NCI-H446 (cell line): ENCODE results near the gene NFIX.
A peak's percentile ranks its signal among the peaks of the same experiment; 100 is the strongest.

Experiments used
- DNase-seq, 2 experiments: peaks; one replicate each; lab custom pipeline; 2025; lab: John Stamatoyannopoulos, UW

Gene NFIX

DNA sequence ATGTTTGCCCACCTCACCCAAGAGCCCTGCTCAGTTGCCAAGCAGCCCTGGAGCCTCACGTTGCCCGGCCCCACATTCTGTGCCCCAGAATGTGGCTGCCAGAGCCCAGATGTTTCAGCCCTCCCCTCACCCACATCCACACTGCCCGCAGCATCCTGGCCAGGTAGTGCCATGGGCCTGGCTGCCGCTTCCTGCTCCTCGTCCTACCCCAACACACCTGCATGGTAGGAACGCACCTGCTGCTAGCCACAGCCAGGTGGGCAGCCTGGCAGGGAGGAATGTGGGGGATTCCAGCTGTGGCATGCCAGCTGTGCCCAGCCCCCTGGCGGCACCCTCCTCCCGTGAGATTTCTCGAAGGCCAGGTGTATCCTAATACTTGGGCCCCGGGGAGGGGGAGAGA, 7.5 kb upstream of the NFIX start:
- no peak for DNase-seq

DNA sequence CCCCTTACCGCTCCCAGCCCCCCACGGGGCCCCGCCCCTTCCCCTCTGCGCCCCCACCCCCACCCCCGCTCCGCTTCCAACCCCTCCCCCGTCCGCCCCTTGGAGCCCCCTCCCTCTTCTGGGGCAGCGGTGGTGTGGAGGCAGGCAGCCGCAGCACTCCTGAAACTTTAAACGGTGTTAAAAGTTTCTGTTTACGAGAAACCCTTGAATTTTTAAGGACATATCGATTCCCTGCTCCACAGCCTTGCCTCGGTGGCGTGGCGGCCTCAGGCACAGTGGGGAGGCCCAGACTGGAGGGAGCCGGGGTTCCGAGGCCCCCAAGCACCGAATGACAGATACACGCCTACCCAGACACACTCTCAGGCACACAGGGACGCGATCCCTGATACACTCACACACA, 4.8 kb upstream of the NFIX start:
- no peak for DNase-seq

DNA sequence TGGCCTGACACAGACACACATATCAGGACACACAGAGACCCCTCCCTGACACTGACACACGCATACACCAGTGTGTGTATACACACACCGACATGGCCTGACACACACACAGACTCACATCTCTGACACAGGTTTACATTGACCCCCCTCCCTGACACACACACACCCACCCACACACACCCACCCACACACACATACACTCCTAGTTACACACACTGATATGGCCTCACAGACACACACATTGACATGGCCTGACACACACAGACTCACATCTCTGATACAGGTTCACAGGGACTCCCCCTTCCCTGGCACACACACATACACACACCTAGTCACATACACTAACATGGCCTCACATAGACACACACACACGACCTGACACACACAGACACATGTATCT, 4.4 kb upstream of the NFIX start:
- no peak for DNase-seq

DNA sequence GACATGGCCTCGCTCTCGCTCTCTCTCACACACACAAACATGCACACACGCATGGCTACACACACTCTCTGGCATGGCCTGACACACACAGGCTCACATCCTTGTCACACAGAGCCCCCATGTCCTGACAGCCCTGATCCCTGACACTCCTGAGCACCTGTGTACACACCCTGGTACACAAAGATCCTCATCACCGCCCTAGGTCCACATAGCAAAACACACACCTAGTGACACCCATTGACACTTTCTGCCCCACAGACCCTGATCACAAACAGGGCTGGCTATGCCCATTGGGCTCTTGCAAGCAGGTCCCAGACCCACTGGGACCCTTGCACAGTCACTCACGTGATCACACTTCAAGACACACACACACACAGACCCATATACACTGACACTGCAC, 4.0 kb upstream of the NFIX start:
- no peak for DNase-seq

DNA sequence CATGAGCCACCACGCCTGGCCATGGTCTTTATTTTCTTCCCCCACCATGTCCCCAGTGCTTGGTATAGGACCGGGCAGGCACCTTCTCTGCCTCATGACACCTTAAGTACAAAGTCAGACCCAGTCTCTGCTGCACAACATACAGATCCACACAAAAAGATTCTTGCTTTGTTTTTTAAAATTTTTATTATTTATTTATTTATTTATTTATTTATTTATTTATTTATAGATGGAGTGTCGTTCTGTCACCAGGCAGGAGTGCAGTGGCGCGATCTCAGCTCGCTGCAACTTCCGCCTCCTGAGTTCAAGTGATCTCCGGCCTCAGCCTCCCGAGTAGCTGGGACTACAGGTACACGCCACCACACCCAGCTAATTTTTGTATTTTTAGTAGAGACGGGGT, 2.5 kb upstream of the NFIX start:
- DNase-seq = no peak

DNA sequence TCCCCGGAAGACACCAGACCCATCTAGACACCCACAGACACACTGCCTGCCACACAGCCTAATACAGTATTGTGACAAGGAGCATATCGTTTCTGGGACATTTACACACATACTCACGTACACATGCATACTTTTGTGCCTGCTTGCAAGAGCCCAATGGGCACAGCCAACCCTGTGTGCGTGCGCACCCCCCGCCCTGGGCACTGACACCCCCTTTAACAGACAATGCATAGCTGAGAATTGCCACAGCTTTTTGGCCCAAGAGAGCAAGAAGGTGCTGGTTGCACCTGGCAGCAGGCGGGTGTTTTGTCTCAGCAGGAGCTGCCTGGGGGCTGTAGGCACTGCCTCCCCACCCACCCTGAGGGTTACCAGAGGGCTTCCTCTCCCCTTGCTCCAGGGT, 1.7 kb upstream of the NFIX start:
- DNase-seq = no peak

DNA sequence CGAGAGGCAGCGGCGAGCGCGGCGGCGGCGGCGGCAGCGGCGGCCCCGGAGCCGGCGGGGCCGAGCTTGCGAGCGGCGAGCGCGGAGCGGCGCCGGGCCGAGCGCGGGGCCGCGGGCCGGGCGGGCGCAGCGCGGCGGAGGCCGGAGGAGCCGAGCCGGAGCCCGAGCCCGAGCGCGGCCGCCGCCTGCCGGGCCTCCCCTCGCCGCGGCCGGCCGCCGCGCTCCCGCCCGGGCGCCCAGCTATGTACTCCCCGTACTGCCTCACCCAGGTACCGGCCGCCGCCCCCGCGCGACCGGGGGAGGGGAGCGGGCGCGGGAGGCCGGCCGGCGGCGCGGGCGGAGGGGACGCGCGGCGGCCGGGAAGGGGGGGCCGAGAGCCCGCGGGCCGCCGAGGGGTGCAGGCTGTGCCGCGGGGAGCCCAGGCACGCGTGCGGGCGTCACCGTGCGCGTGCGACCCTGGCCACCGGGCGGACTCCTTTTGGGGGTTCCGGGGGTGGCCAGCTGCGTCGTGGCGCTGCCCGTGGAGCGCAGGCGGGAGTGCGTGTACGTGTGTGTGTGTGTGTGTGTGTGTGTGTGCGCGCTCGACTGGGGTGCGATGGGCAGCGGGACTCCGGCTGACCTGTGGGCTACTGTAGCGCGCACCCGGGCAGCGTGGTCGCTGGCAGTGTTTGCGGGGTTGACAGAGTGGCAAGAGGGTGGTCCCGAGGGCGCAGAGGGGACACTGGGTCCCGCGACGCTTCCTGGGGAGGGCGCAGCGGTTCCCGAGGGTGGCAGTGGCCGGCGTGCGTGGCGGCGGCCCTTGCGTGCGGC, 526 bp downstream of the NFIX start:
- DNase-seq = no peak

DNA sequence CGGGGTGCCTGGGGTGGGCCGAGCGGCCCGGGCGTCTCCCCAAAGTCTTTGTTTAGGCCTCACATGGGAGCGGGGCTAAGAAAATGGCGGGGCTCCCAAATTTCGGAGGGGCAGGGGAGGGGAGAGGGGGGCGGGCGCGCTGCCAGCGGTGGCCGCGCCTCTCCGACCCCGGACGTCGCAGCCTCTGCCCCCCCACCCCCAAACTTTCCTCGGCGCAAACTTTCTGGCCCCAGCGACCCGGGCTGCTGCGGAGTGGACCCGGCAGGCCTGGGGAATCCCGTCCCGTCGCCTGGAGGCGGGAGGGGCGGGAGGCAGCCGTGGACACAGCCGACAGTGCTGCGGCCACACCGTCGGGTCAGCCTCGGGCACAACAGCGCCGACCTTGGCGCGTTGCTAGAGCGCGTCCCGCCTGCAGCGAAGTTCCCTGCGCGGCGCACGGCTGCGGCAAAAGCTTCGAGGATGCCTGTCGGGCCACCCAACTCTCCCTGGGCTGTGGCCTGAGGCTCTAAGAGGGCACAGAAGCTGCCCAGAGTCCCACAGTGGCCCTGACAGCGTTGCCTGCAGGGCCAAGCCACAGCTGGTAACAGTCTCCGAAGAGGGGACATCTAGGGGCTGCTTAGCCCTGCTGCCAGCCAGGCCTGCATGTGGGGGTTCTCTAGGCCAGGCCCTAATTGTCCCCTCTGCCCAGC, 1.3 kb downstream of the NFIX start:
- no peak for DNase-seq

DNA sequence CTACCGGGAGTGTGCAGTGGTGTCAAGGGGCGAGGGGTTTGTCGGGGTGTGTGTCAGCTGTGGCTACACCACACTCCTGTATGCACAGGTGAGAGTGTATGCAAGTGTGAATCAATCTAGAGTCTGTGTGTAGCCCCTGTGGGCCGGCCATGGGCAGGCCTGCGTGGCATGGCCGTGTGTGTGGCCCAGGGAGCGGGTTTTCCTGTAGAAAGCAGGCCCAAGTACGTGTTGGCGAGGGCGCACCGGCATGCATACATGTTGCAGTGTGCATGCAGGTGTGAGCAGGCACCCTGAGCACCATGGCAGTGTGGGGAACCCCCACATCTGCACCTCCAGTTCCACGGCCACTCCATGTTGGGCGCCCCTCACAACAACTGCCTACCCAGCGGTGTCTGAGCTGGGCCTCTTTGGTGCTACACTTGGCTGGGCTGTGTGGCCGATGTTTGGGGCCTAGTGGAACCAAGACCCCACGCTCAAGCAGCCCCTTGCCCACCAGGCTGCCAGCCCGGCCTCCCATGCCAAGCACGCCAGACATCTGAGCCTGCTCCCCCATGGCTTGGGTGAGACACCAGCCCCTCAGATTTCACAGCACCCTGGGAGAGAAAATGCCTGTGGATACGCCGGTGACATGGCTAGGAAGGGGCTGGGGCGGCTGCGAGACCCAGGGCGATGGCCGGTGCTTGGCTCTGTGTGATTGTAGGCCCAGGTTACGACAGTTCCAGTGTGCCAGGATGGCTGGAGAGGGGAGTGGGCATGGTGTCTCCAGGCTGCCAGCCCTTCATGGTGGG, 2.1 kb downstream of the NFIX start:
- no peak for DNase-seq

DNA sequence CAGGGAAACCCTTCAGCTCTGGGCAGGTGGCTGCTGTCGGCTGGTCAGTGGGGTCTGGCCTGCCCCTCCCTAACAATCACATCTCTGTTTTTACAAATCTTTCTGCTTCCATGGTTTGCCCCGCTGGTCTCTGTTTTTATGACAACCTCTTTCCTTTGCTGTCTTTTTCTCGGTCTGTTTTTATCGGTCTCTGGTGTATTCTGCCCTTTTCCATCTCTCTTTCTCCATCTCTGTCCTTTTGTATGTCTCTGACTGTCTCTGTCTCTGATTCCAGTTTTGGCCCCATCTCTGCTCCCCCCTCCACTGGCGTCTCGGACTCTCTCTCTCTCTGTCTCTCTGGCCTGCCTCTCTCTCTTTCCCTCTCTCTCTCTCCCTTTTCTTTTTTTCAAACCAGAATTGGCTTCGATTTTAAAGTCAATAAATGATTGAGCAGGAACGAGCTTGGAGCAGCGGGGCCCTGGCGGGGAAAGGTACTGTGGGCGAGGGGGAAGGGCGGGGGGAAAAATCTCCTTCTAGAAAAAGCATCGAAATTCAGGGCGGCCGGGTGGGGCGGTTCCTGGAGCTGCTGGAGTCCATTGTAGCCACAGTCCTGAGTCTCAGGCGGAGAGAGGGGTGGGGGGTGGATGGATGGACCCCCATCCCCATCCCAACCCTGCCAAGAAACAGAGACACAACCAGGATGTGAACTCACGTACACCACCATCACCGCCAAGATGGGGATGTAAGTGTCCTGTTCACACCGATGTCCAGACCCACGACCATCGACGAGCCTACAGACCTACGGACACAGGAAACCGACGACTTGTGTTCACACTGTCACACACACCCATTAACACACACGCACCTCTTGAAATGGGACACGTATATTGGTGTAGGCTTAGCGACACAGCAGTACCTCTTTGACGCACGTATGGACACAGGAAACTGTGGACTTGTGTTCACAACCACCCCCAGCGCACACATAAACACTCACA, 3.0 kb downstream of the NFIX start:
- no peak for DNase-seq

DNA sequence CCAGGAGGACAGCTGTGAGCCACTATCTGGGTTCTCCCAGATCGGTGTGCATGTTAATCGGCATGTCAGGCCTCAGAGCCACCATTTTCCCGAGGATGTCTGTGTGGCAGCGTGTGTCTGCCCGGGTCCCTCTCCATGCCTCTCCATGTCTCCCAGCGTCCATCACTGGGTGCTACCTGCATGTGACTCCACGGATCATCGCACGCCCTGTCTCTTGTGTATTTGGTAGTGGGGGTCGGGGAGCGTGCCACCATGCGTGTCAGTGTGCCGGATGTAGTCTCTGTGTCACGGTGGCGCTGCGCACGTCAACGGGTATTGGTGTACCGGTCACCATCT, 5.9 kb downstream of the NFIX start:
- DNase-seq = no peak

DNA sequence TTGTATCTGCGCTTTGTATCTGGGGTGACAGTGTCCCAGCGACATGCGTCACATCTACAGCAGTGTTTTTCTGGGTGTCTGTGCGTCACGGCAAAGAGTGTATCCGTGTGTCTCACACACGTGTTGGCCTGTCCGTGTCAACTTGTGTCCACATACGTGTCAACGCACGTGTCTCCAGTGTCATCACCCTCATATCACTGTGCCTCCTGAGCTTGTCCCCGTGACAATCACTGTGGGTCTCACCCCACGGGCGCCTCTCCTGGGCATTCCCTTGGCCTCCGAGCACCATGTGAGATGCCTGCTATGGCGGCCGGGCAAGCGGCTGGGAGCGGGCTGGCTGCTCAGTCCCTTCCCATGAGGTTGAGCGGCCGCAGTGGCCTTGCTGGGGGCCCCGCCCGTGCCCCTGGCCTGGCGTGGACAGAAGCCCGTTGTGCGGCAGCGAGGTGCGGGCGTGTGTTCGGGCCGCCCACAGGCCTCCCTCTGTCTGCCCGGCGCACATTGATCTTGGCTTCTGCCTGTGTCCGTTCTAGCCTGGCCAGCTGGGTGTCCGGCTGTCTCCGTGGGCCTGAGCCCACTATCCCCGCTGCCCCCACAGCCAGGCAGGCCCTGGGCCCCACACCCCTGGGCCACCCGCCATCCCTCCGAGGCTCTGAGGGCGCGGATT, 6.4 kb downstream of the NFIX start:
- no peak for DNase-seq

DNA sequence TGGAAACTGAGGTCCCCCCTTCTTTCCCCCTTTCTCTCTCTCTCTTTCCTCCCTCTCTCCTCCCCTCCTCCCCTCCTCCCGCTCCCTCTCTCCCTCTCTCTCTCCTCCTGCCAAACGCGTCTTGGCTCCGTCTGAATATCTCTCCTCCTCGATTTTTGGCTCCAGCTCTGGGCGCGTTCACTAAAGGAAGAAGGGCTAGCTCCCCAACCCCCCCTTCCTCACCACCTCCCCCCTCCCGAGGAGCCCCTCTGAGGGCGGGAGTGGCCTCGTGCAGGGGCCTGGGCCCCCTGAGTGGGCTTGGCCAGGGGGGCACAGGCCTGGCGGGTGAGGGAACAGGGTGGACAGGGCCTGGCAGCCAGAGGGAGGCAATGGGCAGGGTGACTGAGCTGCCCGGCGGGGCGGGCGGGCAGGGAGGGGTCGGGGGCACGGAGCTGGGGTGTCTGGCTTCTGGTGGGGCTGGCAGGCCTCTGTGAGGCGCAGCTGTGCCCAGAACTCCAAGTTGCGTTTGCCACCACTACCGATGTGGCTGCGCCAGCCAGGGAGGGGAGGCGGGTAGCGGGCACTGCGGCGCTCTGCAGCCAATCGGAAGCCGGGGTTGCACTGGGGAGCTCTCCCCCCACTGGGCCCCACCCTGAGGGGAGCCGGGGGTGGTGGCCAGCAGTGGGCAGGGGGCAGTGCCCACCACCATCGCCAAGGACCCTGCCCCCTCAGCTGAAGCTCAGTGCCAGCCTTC, 7.1 kb downstream of the NFIX start:
- peak; percentile 91 to 92 for DNase-seq

DNA sequence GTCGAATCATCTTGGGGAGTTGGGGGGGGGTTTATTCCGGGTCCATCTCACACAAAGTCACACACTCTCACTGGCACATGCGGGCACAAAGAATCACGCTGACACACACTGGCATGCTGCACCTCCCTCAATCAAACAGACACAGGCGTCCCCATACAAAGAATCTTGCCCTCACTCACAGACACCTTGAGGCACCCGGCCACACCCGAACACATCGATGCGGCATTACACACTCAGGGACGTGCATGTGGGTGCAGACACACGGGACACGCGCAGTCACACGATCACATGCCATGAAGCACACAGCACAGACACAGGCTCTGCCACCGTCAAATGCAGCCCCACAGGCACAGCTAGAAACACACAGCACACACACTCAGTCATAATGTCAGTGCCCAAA, 7.8 kb downstream of the NFIX start:
- no peak for DNase-seq

DNA sequence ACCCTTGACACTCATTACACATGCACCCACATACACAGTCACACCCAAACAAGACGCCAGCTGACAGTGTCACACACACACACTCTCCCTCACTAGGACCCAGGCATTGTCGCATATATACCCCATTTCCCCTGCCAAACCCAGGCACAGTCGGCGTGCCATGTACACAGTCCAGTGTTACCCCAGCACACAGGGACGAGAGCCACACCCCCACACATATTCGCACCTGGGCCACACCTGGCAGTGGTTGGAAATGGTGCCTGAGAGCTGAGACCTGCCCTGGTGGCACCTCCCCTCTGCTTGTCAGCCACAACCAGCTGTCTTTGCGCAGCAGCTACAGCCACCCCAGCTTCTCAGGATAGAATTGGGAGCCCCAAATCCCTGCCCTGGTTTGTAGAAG, 9.0 kb downstream of the NFIX start:
- DNase-seq = no peak

DNA sequence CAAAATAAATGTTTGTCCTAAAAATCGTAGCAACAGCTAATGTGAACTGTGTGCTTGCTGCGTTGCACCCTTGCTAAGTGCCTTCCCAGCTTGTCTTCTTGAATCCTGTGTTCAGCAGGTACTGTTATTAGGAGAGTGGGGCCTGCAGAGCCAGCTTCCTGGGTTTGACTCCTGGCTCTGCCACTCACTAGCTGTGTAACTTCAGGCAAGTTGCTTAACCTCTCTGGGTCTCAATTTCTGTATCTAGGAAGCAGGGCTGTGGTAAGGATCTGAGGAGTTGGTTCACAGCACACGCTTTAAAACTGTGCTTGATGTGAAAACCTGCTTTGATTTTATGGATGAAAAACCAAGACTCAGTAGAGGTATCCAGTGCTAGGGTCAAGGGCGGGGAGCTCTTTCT, 10.0 kb downstream of the NFIX start:
- no peak for DNase-seq

DNA sequence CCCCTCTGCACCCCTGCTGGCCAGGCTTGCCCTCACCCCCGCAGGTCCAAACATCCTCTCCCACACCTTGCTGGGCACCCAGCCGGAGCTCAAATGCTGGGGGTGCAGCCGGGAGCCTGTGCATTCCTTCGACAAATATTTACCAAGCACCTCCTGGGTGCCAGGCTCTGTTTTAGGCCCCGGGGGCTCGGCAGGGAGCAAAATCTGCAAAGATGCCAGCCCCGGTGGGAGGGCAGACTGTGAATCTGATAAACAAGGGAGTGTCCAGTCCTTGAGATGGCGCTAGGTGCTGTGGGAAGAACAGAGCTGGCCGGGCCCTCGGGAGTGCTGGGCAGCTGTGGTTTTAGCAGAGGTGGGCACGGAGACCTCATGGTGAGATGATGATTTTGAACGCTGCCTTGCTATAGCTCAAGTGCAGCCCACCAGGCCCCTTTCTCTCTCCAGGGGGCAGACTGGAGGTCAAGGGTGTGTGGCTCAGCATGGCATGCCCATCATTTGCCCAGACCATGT, 10.6 kb downstream of the NFIX start:
- no peak for DNase-seq

DNA sequence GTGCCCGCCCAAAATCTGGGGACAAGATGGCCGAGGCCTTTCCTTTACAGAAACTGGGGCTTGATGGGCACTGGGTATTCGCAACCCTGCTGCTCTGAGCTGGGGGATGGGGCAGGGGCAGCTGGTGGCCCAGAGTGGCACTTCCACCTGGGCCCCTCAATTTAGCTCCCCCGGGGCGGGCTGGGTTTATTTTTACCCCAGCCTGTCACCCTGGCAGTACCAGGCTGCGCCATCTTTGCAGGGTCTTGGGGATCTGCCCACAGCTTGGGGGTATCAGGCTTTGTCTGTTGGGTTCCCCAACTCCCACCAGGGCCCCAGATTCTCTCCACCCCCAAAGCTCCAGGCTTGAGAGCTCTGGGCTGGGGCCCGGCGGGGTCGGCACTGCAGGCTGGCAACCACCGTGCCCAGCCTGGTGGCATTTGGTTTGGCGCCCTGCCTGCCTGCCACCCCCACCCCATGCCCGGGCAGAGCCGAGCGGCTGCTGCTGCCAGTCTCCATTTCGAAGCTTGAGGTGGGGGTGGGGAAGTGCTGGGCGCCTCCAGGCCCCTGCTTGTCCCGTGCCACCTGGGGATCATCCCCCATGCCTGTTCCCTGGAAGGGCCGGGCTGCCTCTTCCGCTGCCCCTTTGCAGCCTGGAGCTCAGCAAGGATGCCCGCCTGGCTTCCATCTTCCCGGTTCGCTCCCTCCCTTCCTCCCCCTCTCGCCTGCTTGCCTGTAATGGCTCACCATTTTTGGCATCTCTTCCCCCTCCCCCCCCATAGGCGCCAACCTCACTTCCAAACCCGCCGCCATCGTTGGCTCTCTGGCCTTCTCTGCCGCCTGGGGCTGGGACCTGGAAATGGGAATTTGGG, 11.4 kb downstream of the NFIX start:
- DNase-seq = no peak

DNA sequence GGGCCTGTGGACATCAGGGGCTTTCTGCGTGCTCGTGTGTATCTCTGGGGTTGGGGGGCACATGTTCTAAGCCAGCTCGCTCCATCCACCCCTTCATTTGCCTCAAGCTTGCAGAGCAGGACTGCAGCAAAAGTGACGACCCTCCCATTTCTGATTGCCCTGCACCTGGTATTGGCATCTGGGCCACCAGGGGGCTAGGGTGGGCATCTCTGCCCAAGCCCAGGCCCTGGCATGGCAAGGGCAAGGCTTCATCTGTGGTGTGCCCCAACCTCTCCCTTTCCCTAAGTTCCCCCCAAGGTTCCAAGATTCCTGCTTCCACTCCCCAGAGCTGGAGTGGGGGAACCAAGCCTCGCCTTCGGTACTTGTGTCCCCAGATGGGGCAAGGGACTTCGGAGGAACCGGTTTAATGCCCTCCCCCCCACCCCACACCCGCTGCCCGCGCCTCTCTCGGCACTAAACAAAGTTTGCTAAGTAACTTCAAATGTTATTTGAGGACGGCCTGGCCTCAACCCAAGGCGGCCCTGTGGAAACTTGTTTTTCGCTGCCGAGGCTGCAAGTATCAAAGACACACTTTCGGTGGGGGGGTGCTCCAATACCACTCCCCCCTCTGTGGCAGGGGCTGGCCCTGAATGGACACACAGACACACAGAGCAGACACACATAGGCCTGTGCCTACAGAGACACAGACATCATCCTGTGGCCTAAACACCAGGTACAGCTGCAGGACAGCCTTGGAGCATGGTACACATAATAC, 12.2 kb downstream of the NFIX start:
- no peak for DNase-seq
